Heart right ventricle (tissue), 16 donors: ENCODE data around the gene MVP. TPM values are rescaled to one million over a fixed set of nuclear protein-coding genes. Genes with fewer than 3 reads are reported as not detected.
"Not testable (repeated sequence)": the region's sequence is repeated elsewhere in the genome, so short reads cannot be mapped to it uniquely, and the experiment has no call there.

Experiments used
- ATAC-seq, 8 donors: fragments of 200-7000 bp; cut with Tn5 transposase; one replicate each; pipeline ENCODE4 v1.9.1; 2020; ENCODE audit warnings: mild to moderate bottlenecking in 8 of 8, moderate library complexity in 8 of 8, moderate number of reproducible peaks in 1 of 8
- DNase-seq, 2 donors: peaks; one replicate each; pipeline ENCODE4 v3.0.0-alpha.2; 2020
- H3K27ac ChIP-seq, 10 donors: fragments of 200-600 bp; sonication (generic) in 2 of 10; one replicate each; pipeline versions ENCODE4 v1.5.0 to v1.8.0; 2020 to 2022; ENCODE audit warnings: mild to moderate bottlenecking in 3 of 10
- H3K27me3 ChIP-seq, 7 donors: fragments of 200-600 bp; one replicate each; pipeline ENCODE4 v1.8.0; 2021 to 2022; ENCODE audit warnings: mild to moderate bottlenecking in 2 of 7
- H3K36me3 ChIP-seq, 9 donors: fragments of 200-600 bp; sonication (generic) in 1 of 9; one replicate each; pipeline versions ENCODE4 v1.5.0 to v1.8.0; 2020 to 2022; ENCODE audit warnings: mild to moderate bottlenecking in 2 of 9
- H3K4me1 ChIP-seq, 9 donors: fragments of 200-600 bp; sonication (generic) in 1 of 9; one replicate each; pipeline versions ENCODE4 v1.5.0 to v1.8.0; 2020 to 2022; ENCODE audit warnings: mild to moderate bottlenecking in 4 of 9
- H3K4me3 ChIP-seq, 10 donors: fragments of 200-600 bp; sonication (generic) in 2 of 10; one replicate each; pipeline versions ENCODE4 v1.5.0 to v1.8.0; 2020 to 2022; ENCODE audit warnings: mild to moderate bottlenecking in 7 of 10, moderate library complexity in 2 of 10
- H3K9me3 ChIP-seq, 11 donors: fragments of 200-600 bp in 10 of 11; sonication (generic) in 2 of 11; one replicate each; pipeline versions ENCODE4 v1.5.0 to v1.8.0; 2013 to 2022; ENCODE audit warnings: mild to moderate bottlenecking in 2 of 11, control low read depth in 1 of 11, moderate library complexity in 1 of 11
- CTCF ChIP-seq, 9 donors: fragments of 200-600 bp; sonication (generic) in 2 of 9; IDR thresholded peaks; one replicate each; pipeline versions ENCODE4 v1.5.0 to v1.8.0; 2021 to 2022; ENCODE audit warnings: antibody characterized with exemption in 9 of 9, mild to moderate bottlenecking in 5 of 9, moderate library complexity in 1 of 9
- WGBS, 2 donors: extraction: QIAGEN DNeasy Blood & Tissue Kit; methylation state at CpG; one replicate each; pipeline ENCODE4 v1.1.7; 2013; ENCODE audit warnings: inconsistent platforms in 1 of 2; 5-methylcytosine and 5-hydroxymethylcytosine counted together
- intact Hi-C, 10 donors: fragments of 100-400 bp; cut with DNase I; formaldehyde crosslinking; loops; one replicate each; pipeline versions ENCODE4 v1.11.1 to v1.14.2; 2022
- polyA plus RNA-seq, 2 donors: library from polyadenylated mRNA; stranded (reverse); fragments of 200-250 nt; gene quantifications; one replicate each; pipeline ENCODE4 v1.2.3, GENCODE V29; 2013
- total RNA-seq, 10 donors: library from RNA; stranded (reverse); fragmentation: NEBNext Ultra II Directional in 3 of 10; extraction: Animal tissue kit (Norgen Biotek cat#: 25700) in 3 of 10; gene quantifications; one replicate each; pipeline versions ENCODE4 v1.2.1 to v1.2.4, GENCODE V29; 2021 to 2023
- donor health status: Arrhythmogenic right ventricular cardiomyopathy.
- donor health status: ischemic (EF 13 %, LVEDD 7.1; RV severe dilation, severe dysfunction).
- donor health status: healthy with polysubstance abuse.
- donor health status: DM: no; HTN: yes; CAD: no.
- donor health status: DM: no; HTN: no; CAD: no.
- donor health status: ischemic (EF 25% LVEDD 6.9; RV normal size, moderate dysfunction).
- donor health status: ischemic (EF 25% LVEDD 5.7; RV mildly dilated, moderate dysfunction).
- donor health status: healthy.
- donor health status: DM: yes; HTN: yes; CAD: no.
- donor health status: Ischemic cardiomyopathy.
- donor health status: ischemic (EF 35%, LVEDD 5.7; RV mildly dilated, moderate dysfunction).
- donor health status: nonischemic (EF 11% LVEDD 7.7; RV severe dilation, severe dysfunction).
- donor health status: DM: yes; HTN: yes; CAD: no.
- donor health status: PGD.
- donor health status: ischemic (EF 29% LVEDD 5.4; RV normal size, mild dysfunction).
- donor health status: nonischemic (EF 23%, LVEDD 6.1; RV moderate dilation, normal function).

Gene MVP
- total and polyA plus RNA-seq, 12 donors = 24.5 to 122 (median 42.7) TPM

GRCh38 chr16:29883987-29884386, 63.7 kb downstream of the MVP start:
- ATAC-seq = no peak
- Histone ChIP-seq H3K4me3 (no peak overlapping the region), H3K4me1 (no peaks in the 10 kb centered on the region), H3K9me3 (no peaks in the 10 kb centered on the region), H3K27ac (no peak overlapping the region), H3K27me3 (peaks cover 3 to 16% (median 11%) of the 10 kb centered on the region in 7 donors), H3K36me3 (no peaks in the 10 kb centered on the region)
- TF ChIP-seq CTCF (IDR thresholded peaks at IDR 0.05) = no peak
- no peak for DNase-seq
- 67 to 87% methylated on average over 6 of the region's 6 CpGs for WGBS, 2 donors
- intact Hi-C loops = no loop called here

GRCh38 chr16:29889372-29889771, 69.1 kb downstream of the MVP start:
- 98 to 100% methylated on average over 3 of the region's 3 CpGs for WGBS, 2 donors
- H3K36me3 ChIP-seq, ATAC-seq, H3K9me3 ChIP-seq, H3K27ac ChIP-seq, DNase-seq, H3K4me1 ChIP-seq, intact Hi-C loops, H3K27me3 ChIP-seq, H3K4me3 ChIP-seq: not testable (repeated sequence)

GRCh38 chr16:29891525-29892457, 71.5 kb downstream of the MVP start:
- intact Hi-C loops = no loop called here
- 72 to 73% methylated on average over 10 of the region's 10 CpGs for WGBS, 2 donors

GRCh38 chr16:29892458-29892813, 72.2 kb downstream of the MVP start:
- Histone ChIP-seq H3K27ac (no peak overlapping the region), H3K4me1 (no peaks in the 10 kb centered on the region), H3K4me3 (no peak overlapping the region), H3K27me3 (peaks cover 0 to 21% (median 13%) of the 10 kb centered on the region in 7 donors), H3K9me3 (no peaks in the 10 kb centered on the region), H3K36me3 (no peaks in the 10 kb centered on the region)
- WGBS, 2 donors = 85 to 90% methylated on average over 6 of the region's 6 CpGs
- intact Hi-C loops = no loop called here
- ATAC-seq (no peak), DNase-seq (no peak)
- no peak for TF ChIP-seq CTCF (IDR thresholded peaks at IDR 0.05)

More at GRCh38 chr16:29891525-29892457, 71.5 kb downstream of the MVP start:
- no peak for TF ChIP-seq CTCF (IDR thresholded peaks at IDR 0.05)
- no peaks in the 10 kb centered on the region for H3K36me3 ChIP-seq
- no peaks in the 10 kb centered on the region for H3K9me3 ChIP-seq
- H3K27ac ChIP-seq = no peak overlapping the region
- ATAC-seq (no peak), DNase-seq (no peak)
- peaks cover 0 to 14% (median 8%) of the 10 kb centered on the region in 7 donors for H3K27me3 ChIP-seq
- H3K4me3 ChIP-seq = no peak overlapping the region
- H3K4me1 ChIP-seq = no peaks in the 10 kb centered on the region

- no peak for ATAC-seq
- Histone ChIP-seq H3K27ac (no peak overlapping the region), H3K9me3 (no peaks in the 10 kb centered on the region), H3K4me1 (peaks cover 0 to under 1% (median 0%) of the 10 kb centered on the region in 9 donors), H3K4me3 (no peak overlapping the region), H3K36me3 (no peaks in the 10 kb centered on the region), H3K27me3 (peaks cover 3 to 32% (median 22%) of the 10 kb centered on the region in 7 donors)
- intact Hi-C loops = no loop called here
- WGBS, 2 donors = 92 to 95% methylated on average over 3 of the region's 3 CpGs
- TF ChIP-seq CTCF (IDR thresholded peaks at IDR 0.05) = no peak
- no peak for DNase-seq
Measured at GRCh38 chr16:29893553-29893952, 73.3 kb downstream of the MVP start.
